ENCODE data around the gene L3HYPDH. TPM values are rescaled to one million over a fixed set of nuclear protein-coding genes. Genes with fewer than 3 reads are reported as not detected.

Gene L3HYPDH
- total RNA-seq, 1 experiment from 2014 or later: 32.5 TPM

DNA sequence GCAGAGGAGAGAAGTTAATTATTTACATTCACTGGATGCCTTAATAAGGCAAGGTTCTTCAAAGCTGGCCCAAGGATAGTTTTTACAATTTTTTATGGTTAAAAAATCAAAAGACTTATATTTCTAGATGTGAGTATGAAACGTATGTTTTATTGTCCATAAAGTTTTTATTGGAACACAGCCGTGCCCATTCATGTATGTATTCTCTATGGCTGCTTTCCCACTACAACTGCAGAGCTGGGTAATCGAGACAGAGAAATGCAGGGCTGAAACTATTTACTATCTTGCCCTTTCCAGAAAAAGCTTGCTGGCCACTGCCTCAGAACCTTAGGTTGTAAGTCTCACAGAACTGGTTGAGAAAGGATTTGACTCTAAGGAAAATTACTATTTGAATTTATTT lies 16.5 kb upstream of the L3HYPDH start:
- TF ChIP-seq, protein P1, sequence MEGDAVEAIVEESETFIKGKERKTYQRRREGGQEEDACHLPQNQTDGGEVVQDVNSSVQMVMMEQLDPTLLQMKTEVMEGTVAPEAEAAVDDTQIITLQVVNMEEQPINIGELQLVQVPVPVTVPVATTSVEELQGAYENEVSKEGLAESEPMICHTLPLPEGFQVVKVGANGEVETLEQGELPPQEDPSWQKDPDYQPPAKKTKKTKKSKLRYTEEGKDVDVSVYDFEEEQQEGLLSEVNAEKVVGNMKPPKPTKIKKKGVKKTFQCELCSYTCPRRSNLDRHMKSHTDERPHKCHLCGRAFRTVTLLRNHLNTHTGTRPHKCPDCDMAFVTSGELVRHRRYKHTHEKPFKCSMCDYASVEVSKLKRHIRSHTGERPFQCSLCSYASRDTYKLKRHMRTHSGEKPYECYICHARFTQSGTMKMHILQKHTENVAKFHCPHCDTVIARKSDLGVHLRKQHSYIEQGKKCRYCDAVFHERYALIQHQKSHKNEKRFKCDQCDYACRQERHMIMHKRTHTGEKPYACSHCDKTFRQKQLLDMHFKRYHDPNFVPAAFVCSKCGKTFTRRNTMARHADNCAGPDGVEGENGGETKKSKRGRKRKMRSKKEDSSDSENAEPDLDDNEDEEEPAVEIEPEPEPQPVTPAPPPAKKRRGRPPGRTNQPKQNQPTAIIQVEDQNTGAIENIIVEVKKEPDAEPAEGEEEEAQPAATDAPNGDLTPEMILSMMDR (IDR thresholded peaks at IDR 0.05; ENCODE audit: unreplicated experiment): no peak
- intact Hi-C loops (cut with micrococcal nuclease): loop anchor here (10.0 kb wide), 2 partner anchors 74 to 184 kb away; partner anchors contain the start of gene CCDC175
- H3K36me3 Mint-ChIP-seq (ENCODE audit: insufficient read depth, unreplicated experiment): peaks cover 23% of the 10 kb centered on the region
- H3K9me3 Mint-ChIP-seq (ENCODE audit: unreplicated experiment): no peaks in the 10 kb centered on the region
- no peak overlapping the region for H3K4me3 Mint-ChIP-seq (ENCODE audit: unreplicated experiment)
- no TSS peak for BruUV-seq (replicated peaks)
- no peaks in the 10 kb centered on the region for H3K27me3 Mint-ChIP-seq (ENCODE audit: insufficient read depth, unreplicated experiment)
- H3K27ac Mint-ChIP-seq (ENCODE audit: low read depth, unreplicated experiment): no peak overlapping the region
- ChIA-PET CTCF (interaction anchor here (0.7 kb wide), 1 partner anchor 1816 kb away, joined by 3 read pairs; no protein-coding TSS in a partner anchor), POLR2A (interaction anchor here (1.3 kb wide), 1 partner anchor 16 kb away, joined by 4 read pairs; the partner anchor contains the start of genes JKAMP and L3HYPDH)
- no peaks in the 10 kb centered on the region for H3K4me1 Mint-ChIP-seq (ENCODE audit: insufficient read depth, unreplicated experiment)
- DNase-seq (ENCODE audit: unreplicated experiment): no peak

DNA sequence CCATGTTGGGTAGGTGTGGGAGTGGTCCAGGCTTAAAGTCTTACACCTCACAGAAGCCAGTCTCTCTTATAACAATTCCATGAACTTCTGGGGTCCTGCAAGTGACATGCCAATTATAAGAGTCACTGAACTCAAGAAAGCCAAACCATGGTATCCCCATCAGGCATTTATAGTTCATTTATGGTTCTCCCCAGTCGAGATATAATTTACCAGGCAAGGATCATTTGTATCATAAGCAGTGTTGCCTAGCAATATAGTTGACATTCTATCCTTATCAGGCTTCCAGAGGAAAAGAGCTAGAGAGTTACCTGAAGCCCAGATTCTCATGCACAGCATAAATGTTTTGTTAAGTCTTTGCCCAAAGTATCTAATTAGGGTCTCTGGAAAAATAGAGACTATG lies 8.2 kb upstream of the L3HYPDH start:
- no peak overlapping the region for H3K27ac Mint-ChIP-seq (ENCODE audit: low read depth, unreplicated experiment)
- CTCF ChIA-PET: interaction anchor here (0.9 to 2.0 kb wide), 2 partner anchors 15 kb away, joined by 3 to 9 read pairs; no protein-coding TSS in a partner anchor
- POLR2A ChIA-PET: interaction anchor here (2.7 kb wide), 1 partner anchor 8 kb away, joined by 11 read pairs; the partner anchor contains the start of genes JKAMP and L3HYPDH
- H3K4me1 Mint-ChIP-seq (ENCODE audit: insufficient read depth, unreplicated experiment): peaks cover 12% of the 10 kb centered on the region
- no TSS peak for BruUV-seq (replicated peaks)
- no peak for DNase-seq (ENCODE audit: unreplicated experiment)
- H3K9me3 Mint-ChIP-seq (ENCODE audit: unreplicated experiment): no peaks in the 10 kb centered on the region
- no peaks in the 10 kb centered on the region for H3K27me3 Mint-ChIP-seq (ENCODE audit: insufficient read depth, unreplicated experiment)
- H3K36me3 Mint-ChIP-seq (ENCODE audit: insufficient read depth, unreplicated experiment): peaks cover 78% of the 10 kb centered on the region
- H3K4me3 Mint-ChIP-seq (ENCODE audit: unreplicated experiment): no peak overlapping the region
- intact Hi-C loops (cut with micrococcal nuclease): no loop called here
- TF ChIP-seq, protein P1 (IDR thresholded peaks at IDR 0.05; ENCODE audit: unreplicated experiment): no peak

DNA sequence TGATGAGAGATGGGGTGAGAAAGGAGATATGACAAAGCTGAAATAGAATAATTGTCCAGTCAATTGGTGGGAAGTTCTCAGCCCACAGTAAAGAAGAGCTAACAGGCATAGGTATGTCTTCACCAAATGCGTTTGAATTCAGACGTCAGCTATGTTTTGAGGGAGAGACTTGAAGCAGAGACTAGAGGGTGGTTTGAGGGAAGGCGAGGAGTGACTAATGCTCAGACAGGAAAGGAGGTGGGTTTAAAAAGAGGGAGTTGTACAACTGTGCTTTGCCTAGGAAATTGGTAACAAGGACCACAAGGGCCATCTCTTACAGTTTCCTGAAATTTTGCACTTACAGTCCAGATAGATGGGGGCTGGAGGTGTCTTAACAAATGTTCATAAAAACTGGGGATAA lies 6.5 kb upstream of the L3HYPDH start:
- intact Hi-C loops (cut with micrococcal nuclease): no loop called here
- TF ChIP-seq, protein P1 (IDR thresholded peaks at IDR 0.05; ENCODE audit: unreplicated experiment): no peak
- H3K27ac Mint-ChIP-seq (ENCODE audit: low read depth, unreplicated experiment): no peak overlapping the region
- H3K9me3 Mint-ChIP-seq (ENCODE audit: unreplicated experiment): no peaks in the 10 kb centered on the region
- no TSS peak for BruUV-seq (replicated peaks)
- H3K27me3 Mint-ChIP-seq (ENCODE audit: insufficient read depth, unreplicated experiment): no peaks in the 10 kb centered on the region
- no peak overlapping the region for H3K4me3 Mint-ChIP-seq (ENCODE audit: unreplicated experiment)
- H3K4me1 Mint-ChIP-seq (ENCODE audit: insufficient read depth, unreplicated experiment): peaks cover 12% of the 10 kb centered on the region
- DNase-seq (ENCODE audit: unreplicated experiment): no peak
- CTCF ChIA-PET: interaction anchor here (2.0 kb wide), 1 partner anchor 16 kb away, joined by 9 read pairs; no protein-coding TSS in a partner anchor
- peaks cover 70% of the 10 kb centered on the region for H3K36me3 Mint-ChIP-seq (ENCODE audit: insufficient read depth, unreplicated experiment)
- POLR2A ChIA-PET: interaction anchor here (0.7 kb wide), 1 partner anchor 77 kb away, joined by 3 read pairs; no protein-coding TSS in a partner anchor

DNA sequence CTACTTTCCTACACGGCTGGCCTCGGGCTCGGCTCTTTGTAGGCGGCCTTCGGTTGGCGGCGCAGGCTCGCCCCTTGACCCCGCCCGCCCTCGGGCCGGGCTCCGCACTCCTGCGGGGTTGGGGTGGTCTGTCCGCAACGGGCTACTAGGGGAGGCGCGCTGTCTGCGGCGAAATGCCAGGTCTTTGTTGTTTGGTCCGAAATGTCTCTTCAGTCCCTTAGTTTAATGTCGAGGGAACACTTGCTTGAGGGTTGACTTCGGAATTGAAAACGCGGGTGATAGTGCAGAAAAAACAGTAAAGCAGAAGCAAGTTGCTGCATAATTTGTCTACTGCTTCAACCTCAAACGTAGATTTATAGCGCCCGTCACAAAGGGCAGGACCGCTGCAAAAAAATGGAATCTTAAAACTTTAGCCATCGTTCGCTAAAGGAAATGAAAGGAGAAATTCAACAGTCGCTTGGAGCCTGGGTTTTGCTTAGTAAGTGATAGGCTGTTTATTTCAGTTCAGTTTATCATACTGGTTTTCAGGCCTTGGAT lies 499 bp upstream of the L3HYPDH start:
- no peaks in the 10 kb centered on the region for H3K9me3 Mint-ChIP-seq (ENCODE audit: unreplicated experiment)
- no TSS peak for BruUV-seq (replicated peaks)
- ChIA-PET POLR2A (interaction anchor here (0.5 to 3.0 kb wide), 44 partner anchors 9 to 1187 kb away, joined by 3 to 19 read pairs (median 4); partner anchors contain the start of genes ARID4A, DAAM1, KIAA0586 and PPM1A), CTCF (interaction anchor here (0.6 to 1.3 kb wide), 7 partner anchors 23 to 415 kb away, joined by 3 to 5 read pairs (median 3); no protein-coding TSS in a partner anchor)
- no peaks in the 10 kb centered on the region for H3K27me3 Mint-ChIP-seq (ENCODE audit: insufficient read depth, unreplicated experiment)
- intact Hi-C loops (cut with micrococcal nuclease): loop anchor here (5.0 kb wide), 2 partner anchors 202 to 213 kb away; no protein-coding TSS in a partner anchor
- TF ChIP-seq, protein P1 (IDR thresholded peaks at IDR 0.05; ENCODE audit: unreplicated experiment): no peak
- H3K27ac Mint-ChIP-seq (ENCODE audit: low read depth, unreplicated experiment): peak overlapping the region; percentile 86
- no peak for DNase-seq (ENCODE audit: unreplicated experiment)
- H3K36me3 Mint-ChIP-seq (ENCODE audit: insufficient read depth, unreplicated experiment): peaks cover 31% of the 10 kb centered on the region
- H3K4me1 Mint-ChIP-seq (ENCODE audit: insufficient read depth, unreplicated experiment): peaks cover 39% of the 10 kb centered on the region
- peak overlapping the region; percentile 89 for H3K4me3 Mint-ChIP-seq (ENCODE audit: unreplicated experiment)

All from MCF 10A (cell line).